PC-9 (cell line): Measurements from ENCODE around the gene PDE7B.

Experiments used
- EZH2 ChIP-seq: fragments of 200-600 bp; sonication (generic); IDR thresholded peaks from 2 replicates; pipeline ENCODE4 v1.8.0; 2017; ENCODE audit warnings: antibody characterized with exemption, low read depth
- TF ChIP-seq, protein P1 (sequence below): fragments of 200-600 bp; sonication (generic); conservative IDR thresholded peaks from 2 replicates; pipeline ENCODE4 v1.6.1; 2017; ENCODE audit warnings: mixed run types, antibody characterized with exemption, mild to moderate bottlenecking, moderate library complexity

DNA sequence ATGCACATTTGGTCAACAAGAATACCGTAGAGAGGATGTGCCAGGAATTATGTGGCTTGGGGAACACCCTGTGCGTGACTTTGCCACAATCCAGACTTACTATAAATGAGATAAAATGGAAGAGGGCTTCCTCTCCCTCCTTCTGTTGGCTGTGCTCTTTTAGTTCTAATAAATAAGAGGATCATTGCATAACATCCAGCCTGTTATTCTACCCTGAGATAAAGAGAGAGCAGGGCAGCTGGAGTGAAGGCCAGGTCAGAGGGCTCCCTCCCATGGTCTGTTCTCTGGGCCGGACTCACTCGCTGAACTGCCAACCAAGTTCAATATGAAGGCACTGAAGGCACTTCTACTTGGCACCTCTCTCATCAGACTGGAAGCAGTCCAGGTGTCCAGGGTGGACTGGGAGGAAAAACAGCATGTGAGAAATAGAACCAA is 306.9 kb downstream of the PDE7B start:
- TF ChIP-seq, protein P1, sequence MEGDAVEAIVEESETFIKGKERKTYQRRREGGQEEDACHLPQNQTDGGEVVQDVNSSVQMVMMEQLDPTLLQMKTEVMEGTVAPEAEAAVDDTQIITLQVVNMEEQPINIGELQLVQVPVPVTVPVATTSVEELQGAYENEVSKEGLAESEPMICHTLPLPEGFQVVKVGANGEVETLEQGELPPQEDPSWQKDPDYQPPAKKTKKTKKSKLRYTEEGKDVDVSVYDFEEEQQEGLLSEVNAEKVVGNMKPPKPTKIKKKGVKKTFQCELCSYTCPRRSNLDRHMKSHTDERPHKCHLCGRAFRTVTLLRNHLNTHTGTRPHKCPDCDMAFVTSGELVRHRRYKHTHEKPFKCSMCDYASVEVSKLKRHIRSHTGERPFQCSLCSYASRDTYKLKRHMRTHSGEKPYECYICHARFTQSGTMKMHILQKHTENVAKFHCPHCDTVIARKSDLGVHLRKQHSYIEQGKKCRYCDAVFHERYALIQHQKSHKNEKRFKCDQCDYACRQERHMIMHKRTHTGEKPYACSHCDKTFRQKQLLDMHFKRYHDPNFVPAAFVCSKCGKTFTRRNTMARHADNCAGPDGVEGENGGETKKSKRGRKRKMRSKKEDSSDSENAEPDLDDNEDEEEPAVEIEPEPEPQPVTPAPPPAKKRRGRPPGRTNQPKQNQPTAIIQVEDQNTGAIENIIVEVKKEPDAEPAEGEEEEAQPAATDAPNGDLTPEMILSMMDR: no peak
- TF ChIP-seq EZH2: no peak
